HG03432 (cell line): ENCODE results near the gene OR52E8.

Experiments
- ATAC-seq: cut with Tn5 transposase; IDR thresholded peaks from one replicate; pipeline ENCODE4 v1.9.1; 2021; ENCODE audit warnings: mild to moderate bottlenecking, moderate library complexity; ENCODE audit not compliant: unreplicated experiment

OR52E8 gene

DNA sequence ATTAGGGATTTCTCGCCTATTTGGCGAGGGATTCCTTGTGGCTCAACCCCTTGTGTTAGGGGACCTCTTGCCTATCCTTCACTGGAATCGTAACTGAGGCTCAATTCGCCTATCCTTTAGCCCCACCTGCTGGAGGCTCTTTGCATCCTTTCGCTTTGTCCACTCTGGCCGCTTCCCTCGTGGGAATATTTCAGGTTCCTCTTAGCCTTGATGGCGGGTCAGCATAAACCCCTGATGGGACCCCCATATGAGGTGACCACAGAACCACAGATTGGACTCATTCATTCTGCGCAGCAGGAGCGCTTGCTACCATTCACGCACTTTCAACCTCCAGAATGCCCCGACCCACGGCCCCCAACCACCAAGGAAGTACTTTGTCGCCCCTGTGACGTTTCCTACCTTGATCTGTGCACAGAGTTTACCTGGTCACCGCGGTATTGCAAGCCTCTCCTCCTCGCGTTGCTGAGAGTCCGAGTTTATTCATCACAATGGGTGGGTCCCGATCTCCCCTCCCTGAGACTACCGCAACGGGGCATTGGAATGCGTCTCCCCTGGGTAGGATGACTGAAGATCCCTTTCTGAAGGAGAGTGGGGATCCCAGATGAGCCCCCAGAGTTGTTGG is 48.9 kb downstream of the OR52E8 start, which contains the start of gene OR52N2:
Gene OR52N2 (plus strand): TSS at position 425 of the 622 bp plus-strand sequence. CDS start 11,412 bp downstream, outside the sequence.
- peak; percentile 95 for ATAC-seq

GRCh38 chr11:5807580-5807979 is 49.9 kb downstream of the OR52E8 start:
- ATAC-seq = no peak
